ENCODE measurements around the gene PLD1.
"Not testable (repeated sequence)": the region's sequence is repeated elsewhere in the genome, so short reads cannot be mapped to it uniquely, and the experiment has no call there.

Gene PLD1

DNA sequence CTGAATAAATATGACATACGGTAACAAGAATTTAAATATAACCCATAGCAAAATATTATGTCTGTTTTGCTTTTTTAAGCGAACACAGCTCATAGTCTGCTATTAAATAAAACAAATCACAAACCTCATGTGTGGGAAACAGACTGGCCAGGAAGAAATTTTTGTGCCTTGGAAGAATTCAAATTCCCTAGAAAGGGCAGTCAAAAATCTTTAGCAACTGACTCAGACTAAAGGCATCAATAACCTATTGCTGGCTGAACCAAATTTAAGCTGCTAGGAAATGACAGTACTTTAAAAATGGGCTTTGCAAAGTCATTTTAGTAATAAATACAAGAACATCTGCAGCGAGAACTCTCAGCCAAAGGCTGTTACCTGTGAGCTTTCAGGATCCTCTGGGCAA, 151.4 kb downstream of the PLD1 start:
- DNase-seq (ENCODE audit: low read depth), result no peak

DNA sequence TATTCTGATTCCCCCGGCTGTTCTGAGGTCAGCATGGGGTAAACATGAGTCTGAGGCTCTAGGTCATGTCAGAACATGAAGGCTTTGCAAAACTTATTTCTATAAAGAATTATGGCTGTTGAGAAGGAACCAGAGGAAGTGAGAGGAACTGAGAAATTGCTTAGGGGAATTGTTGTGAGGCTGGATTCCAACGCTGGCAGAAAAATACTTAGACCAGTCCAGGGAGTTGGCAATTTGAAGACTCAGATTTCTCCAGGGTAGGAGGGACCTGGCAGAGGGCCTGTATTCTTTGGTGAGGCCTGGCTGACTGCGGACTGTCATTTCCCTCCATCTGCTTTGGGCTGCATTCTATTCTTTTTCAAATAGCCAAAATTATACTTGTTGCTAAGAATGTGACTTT, 155.5 kb downstream of the PLD1 start:
- DNase-seq (ENCODE audit: low read depth), result no peak

- no peak for DNase-seq (ENCODE audit: low read depth)
These were observed 156.0 kb downstream of the PLD1 start for GRCh38 chr3:171654326-171654725.

GRCh38 chr3:171653701-171654100, 156.6 kb downstream of the PLD1 start:
- DNase-seq (ENCODE audit: low read depth), result no peak

GRCh38 chr3:171652932-171653331, 157.4 kb downstream of the PLD1 start:
- no peak for DNase-seq (ENCODE audit: low read depth)

DNA sequence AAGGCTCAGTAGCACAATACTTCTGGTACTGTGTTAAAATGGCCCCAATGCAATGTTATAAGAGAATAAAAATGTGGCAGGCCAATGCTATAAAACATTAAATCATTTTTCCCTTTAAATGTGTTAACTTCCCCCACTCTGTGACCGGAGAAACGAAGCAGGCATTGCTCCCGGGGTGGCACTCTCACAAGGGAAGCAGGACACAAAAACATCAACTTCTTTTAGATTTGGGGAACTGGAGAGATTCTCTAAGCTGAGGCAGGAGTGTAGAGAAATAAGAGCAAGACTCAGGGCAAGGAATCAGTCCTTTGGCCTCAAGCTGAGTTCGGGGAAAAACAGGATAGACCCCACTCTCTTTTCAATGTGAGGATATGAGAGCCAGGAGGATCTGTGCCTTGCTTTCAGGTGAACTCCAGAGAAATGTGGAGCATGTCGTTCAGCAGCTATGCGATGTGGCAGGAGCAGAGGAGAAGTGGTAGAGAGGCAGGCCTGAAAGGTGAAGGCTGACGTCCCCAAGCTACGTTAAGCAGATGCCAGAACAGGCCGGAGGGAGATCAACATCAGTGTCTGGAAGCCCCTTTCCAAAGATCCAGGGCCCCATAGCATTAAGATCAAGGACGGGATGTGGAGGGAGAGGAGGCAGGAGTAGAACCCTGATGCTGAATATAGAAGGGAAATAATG, 160.2 kb downstream of the PLD1 start:
- no peak for DNase-seq (ENCODE audit: low read depth)

- no peak for DNase-seq (ENCODE audit: low read depth)
These were observed 161.0 kb downstream of the PLD1 start for GRCh38 chr3:171649267-171649666.

DNA sequence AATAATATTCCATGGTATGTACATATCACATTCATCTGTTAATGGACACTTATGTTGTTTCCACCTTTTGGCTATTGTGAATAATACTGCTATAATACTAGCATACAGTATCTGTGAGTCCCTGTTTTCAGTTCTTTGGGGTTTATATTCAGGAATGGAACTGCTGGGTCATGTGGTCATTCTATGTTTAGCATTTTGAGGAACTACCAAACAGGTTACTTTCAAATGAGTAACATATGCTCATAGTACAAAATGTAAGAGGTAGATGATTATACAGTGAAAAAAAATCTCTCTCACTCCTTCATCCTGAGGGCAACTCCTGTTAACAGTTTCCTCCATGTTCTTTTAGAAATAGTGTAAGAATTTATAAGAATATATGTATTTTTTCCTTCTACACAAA, 162.2 kb downstream of the PLD1 start:
- no peak for DNase-seq (ENCODE audit: low read depth)

DNA sequence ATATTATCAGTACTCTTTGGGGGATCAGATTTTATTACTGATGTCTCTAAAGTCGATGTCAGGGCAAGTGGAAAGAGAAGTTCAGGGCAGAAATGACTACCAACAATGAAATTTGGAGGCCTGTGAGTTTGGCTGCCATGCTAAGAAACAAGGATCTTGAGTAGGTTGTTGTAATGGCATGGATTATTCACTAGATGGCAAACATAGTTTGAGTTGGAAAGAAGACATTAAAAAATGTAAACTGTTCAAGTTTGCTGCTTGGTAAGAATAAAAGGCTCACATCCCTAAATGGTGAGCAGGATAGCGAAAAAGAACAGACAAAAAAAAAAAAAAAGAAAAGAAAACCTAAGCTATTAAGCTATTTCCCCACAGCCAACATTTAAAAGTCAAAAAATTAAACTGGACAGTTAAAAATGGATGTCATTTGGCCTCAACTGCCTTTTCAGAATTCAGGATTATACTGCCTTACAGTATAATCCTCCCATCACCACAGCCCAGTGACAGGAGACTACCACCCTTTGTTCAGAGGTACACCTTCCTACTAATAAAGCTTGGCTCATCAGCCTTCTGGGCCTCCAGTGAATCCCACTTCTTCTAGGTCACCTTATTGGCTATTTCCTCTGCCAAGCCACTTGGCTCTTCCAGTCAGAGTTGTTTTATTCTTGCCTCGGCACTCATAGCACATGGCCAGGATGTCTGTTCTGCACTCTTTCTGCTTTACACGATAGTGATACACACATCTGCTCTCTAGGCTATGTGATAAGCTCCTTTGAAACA, 163.7 kb downstream of the PLD1 start:
- no peak for DNase-seq (ENCODE audit: low read depth)

DNA sequence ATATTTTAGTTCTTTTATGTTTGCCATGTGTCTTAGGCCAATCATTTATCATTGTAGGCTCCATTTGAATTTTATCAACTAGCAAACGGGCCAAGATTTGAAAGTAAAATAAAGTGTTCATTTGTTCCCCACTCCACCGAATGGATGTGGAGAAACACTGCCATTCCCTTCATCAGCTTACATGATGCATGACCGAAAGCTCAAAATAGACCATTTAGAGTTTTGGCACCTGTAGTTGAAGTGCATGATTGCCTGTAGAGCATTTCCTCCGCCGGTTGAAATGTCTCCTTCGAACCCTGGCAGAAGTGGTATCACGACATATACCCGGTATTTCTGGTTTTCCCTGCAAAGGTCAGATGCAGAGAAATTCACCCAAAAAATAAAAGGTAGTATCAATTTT, 165.6 kb downstream of the PLD1 start:
- no peak for DNase-seq (ENCODE audit: low read depth)

GRCh38 chr3:171643681-171644080, 166.6 kb downstream of the PLD1 start:
- DNase-seq (ENCODE audit: low read depth), result no peak

DNA sequence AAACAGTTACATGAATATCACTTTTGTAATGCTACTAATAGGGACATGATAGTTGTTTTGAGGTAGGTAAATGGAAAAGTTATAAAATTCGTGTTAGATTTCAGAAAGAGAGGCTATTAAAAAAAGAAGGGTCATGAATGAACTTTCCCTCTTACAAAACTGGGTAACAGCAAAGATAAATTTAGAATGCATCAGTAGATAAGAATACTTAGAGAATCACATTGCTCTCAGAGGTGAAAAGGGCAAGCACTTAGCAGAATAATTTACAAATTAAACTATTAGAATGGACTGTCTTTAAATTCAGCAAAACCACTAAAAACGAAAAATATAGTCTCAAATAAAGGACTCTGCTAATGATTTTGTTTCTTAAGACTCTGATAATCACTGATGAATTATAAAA, 167.2 kb downstream of the PLD1 start:
- no peak for DNase-seq (ENCODE audit: low read depth)

DNA sequence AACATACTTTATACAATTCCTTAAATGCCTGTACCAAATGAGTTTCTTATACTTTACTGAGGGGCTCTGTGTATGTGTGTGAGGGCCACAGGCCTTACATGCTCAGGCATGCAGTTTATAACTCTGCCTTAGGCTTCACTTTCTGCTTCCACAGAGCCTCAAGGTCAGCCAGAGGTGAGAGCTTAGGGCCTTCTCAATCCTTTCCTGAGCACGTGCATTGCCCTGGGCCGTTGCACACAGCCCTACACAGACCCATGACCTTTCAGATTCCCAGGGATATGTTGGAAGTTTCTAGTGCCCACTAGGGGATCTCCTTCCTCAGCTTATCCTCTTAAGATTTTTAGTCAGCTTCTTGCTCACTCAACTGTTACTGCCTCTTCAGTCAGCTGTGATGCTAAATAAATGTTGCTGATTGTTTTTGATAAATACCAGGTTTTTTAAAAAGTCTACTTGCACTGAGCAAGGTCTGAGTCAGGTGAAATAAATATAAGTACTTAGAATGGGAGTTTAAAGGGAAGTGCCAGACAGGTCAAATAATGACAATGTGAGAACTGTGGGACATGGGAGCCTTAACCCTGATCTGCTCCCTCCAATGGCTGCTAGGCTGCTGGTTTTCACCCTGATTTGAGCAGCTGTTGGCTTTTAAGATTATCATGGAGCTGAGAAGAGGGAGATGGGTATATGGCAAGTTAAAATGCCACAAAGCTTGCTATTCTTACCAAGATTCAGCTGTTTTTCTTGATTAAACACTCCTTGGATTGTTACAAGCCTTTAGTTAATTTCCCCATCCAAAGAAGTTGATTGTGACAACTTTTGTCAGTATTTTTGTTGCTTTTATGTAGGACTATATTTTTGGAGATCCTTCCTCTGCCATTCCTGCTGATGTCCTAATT, 169.5 kb downstream of the PLD1 start:
- no peak for DNase-seq (ENCODE audit: low read depth)

DNA sequence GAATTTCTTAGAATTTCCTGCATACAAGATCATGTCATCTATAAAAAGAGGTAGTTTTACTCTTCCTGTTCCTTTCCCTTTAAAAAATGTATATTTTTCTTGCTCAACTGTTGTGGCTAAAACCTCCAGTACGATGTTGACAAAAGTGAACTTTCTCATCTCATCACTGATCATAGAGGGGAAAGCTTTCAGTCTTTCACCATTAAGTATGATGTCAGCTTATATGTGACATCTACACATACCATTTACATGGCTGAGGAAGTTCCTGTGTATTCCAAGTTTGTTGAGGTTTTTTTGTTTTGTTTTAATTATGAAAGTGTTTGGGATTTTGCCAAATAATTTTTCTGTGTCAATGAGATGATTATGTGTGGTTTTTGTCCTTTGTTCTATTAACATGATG, 173.6 kb downstream of the PLD1 start:
- DNase-seq (ENCODE audit: low read depth), result no peak

- DNase-seq (ENCODE audit: low read depth), result no peak
These were observed 177.5 kb downstream of the PLD1 start for GRCh38 chr3:171632766-171633165.

- not testable (repeated sequence) for DNase-seq (ENCODE audit: low read depth)
These were observed 183.5 kb downstream of the PLD1 start for GRCh38 chr3:171626799-171627198.

GRCh38 chr3:171622126-171622525, 188.2 kb downstream of the PLD1 start:
- DNase-seq (ENCODE audit: low read depth), result no peak

GRCh38 chr3:171620825-171621434, 189.4 kb downstream of the PLD1 start:
- no peak for DNase-seq (ENCODE audit: low read depth)

DNA sequence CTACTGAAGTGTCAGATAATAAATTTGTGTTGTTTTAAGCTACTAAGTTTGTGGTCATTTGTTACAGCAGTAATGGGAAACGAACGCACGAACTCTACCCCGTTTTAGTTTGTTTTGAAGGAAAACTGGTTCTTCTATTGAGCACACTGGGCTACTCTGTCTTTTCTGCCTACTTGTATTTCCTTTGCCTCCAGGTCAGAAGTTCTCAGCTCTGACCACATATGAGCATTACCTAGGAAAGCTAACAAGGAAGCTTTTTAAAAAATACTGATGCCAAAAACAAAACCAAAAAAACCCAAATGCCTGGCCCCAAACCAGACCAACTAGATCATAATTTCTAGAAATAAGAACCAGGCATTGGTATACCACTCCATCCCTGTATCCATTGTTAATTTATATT, 193.5 kb downstream of the PLD1 start:
- DNase-seq (ENCODE audit: low read depth), result no peak

DNA sequence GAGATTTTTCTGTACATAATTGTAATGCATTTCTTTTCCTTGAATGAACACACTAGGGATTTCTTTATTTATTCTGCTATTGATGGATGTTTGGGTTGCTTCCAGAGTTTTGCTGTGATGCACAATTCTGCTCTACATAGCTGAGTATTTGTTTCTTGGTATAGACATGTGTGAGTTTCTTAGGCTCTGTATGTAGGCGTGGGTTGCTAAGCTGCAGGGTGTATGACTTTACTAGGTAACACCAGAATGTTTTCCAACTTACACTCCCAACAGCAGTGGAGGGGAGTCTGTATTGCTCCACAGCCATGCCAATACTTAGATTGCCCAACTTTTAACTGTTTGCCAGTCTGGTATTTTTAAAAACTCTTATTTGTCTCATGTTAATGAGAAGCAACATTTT, 194.6 kb downstream of the PLD1 start:
- DNase-seq (ENCODE audit: low read depth), result no peak

GRCh38 chr3:171615281-171615680, 195.0 kb downstream of the PLD1 start:
- no peak for DNase-seq (ENCODE audit: low read depth)

DNA sequence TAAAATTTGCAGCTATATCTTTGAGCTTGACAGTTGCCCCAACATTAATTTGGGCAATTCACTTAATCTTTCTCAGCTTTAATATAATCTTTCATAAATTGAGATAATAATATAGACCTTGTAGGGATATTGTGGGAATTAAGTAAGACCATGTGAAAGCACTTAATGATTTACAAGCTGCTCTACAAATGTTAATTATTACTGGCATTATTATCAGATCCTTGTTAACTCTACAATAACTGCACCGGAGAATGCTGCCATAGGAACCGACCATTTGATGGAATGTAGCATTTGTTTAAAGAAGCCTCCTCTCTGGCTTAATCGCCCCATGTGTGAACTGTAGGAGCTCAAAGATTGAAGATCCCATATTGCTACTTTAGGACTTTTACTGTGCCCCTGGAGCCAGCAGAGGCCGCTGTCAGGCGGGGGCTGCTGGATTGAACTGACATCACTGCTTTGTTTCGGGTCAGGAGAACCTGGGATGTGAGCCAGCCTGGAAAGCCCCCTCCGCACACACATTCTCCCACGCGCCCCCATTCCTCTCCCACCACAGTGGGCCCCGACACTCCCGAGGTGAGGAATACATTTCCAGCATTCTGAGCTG, 195.9 kb downstream of the PLD1 start:
- peak; percentile 2 for DNase-seq (ENCODE audit: low read depth)

Measured in activated T-cell treated with anti-CD3 and anti-CD28 coated beads for 48 hours (primary cell).